ENCODE measurements around the gene SLC12A2. TPM values are rescaled to one million over a fixed set of nuclear protein-coding genes. Genes with fewer than 3 reads are reported as not detected.

The SLC12A2 gene
- total RNA-seq, 1 experiment from 2014 or later, result 41.2 TPM

- H3K4me1 ChIP-seq (ENCODE audit: control insufficient read depth in 1 of 2, insufficient read depth in 2 of 2, low read length in 2 of 2), result peaks cover 4 to 14% of the 10 kb centered on the region in 2 experiments; a peak in 3 of 4 replicates
- H3K9me2 ChIP-seq (ENCODE audit: insufficient read depth), result no peaks in the 10 kb centered on the region
- no peak overlapping the region for H2AFZ ChIP-seq (ENCODE audit: low read depth, low read length, poor library complexity, severe bottlenecking)
- POLR2A ChIA-PET, result no interaction called here
- no peak overlapping the region for H3K9ac ChIP-seq (ENCODE audit: low read length)
- DNase-seq (ENCODE audit: low read depth, low spot score), result no peak
- no peaks in the 10 kb centered on the region for H3K9me3 ChIP-seq (ENCODE audit: control insufficient read depth in 1 of 2, insufficient read depth in 1 of 2, low read depth in 1 of 2, low read length in 2 of 2)
- ATAC-seq, result no peak
- intact Hi-C loops (cut with micrococcal nuclease), result no loop called here
- peak overlapping the region; percentile 18 for H3K4me2 ChIP-seq (ENCODE audit: low read length)
- H3K27me3 ChIP-seq (ENCODE audit: insufficient read depth, low read length), result no peaks in the 10 kb centered on the region
- no peaks in the 10 kb centered on the region for H3K36me3 ChIP-seq (ENCODE audit: control insufficient read depth in 1 of 2, insufficient read depth in 2 of 2, low read length in 2 of 2)
- no peak overlapping the region for H3K4me3 ChIP-seq (replicated peaks in 1 of 2; ENCODE audit: low read depth in 1 of 2, low read length in 2 of 2)
- H4K20me1 ChIP-seq (ENCODE audit: insufficient read depth), result no peaks in the 10 kb centered on the region
- RAD21 ChIA-PET (ENCODE audit: low non-redundant PET in 1 of 2, low total read pairs in 2 of 2, uncharacterized antibody in 2 of 2, unreplicated experiment in 2 of 2), result no interaction called here
- no TSS peak for BruUV-seq (replicated peaks)
- CTCF ChIA-PET, result no interaction called here
- peaks cover 9% of the 10 kb centered on the region for H3K79me2 ChIP-seq (ENCODE audit: insufficient read depth, low read length)
- no peak overlapping the region for H3K27ac ChIP-seq (ENCODE audit: low read depth, low read length)
- TF ChIP-seq POLR2AphosphoS5 (IDR thresholded peaks at IDR 0.05; ENCODE audit: low read depth, low read length), result no peak
- TF ChIP-seq FOSL1 (IDR thresholded peaks at IDR 0.05; ENCODE audit: low read depth), result peak; percentile 20; the same call in 1 of the 2 replicates
- no peak for TF ChIP-seq ZFX (IDR thresholded peaks at IDR 0.05)
- no peak for TF ChIP-seq ZNF274 (IDR thresholded peaks at IDR 0.05; ENCODE audit: low read depth, low read length)
These were observed 21.3 kb upstream of the SLC12A2 start for GRCh38 chr5:128062172-128062746.

GRCh38 chr5:128074171-128074570, 9.4 kb upstream of the SLC12A2 start:
- Histone ChIP-seq H3K9ac (ENCODE audit: low read length) (no peak overlapping the region), H2AFZ (ENCODE audit: low read depth, low read length, poor library complexity, severe bottlenecking) (no peak overlapping the region), H3K27ac (ENCODE audit: low read depth, low read length) (no peak overlapping the region), H3K4me1 (ENCODE audit: control insufficient read depth in 1 of 2, insufficient read depth in 2 of 2, low read length in 2 of 2) (no peaks in the 10 kb centered on the region), H4K20me1 (ENCODE audit: insufficient read depth) (no peaks in the 10 kb centered on the region), H3K79me2 (ENCODE audit: insufficient read depth, low read length) (peaks cover 40% of the 10 kb centered on the region), H3K36me3 (ENCODE audit: control insufficient read depth in 1 of 2, insufficient read depth in 2 of 2, low read length in 2 of 2) (no peaks in the 10 kb centered on the region), H3K9me2 (ENCODE audit: insufficient read depth) (no peaks in the 10 kb centered on the region), H3K4me2 (ENCODE audit: low read length) (no peak overlapping the region), H3K27me3 (ENCODE audit: insufficient read depth, low read length) (no peaks in the 10 kb centered on the region), H3K9me3 (ENCODE audit: control insufficient read depth in 1 of 2, insufficient read depth in 1 of 2, low read depth in 1 of 2, low read length in 2 of 2) (no peaks in the 10 kb centered on the region), H3K4me3 (replicated peaks in 1 of 2; ENCODE audit: low read depth in 1 of 2, low read length in 2 of 2) (no peak overlapping the region)
- no TSS peak for BruUV-seq (replicated peaks)
- ATAC-seq, result no peak
- intact Hi-C loops (cut with micrococcal nuclease), result no loop called here
- POLR2A ChIA-PET, result no interaction called here
- CTCF ChIA-PET, result no interaction called here
- RAD21 ChIA-PET (ENCODE audit: low non-redundant PET in 1 of 2, low total read pairs in 2 of 2, uncharacterized antibody in 2 of 2, unreplicated experiment in 2 of 2), result no interaction called here
- no peak for DNase-seq (ENCODE audit: low read depth, low spot score)
- TF ChIP-seq REST (IDR thresholded peaks at IDR 0.05; ENCODE audit: low read depth), result no peak
- no peak for TF ChIP-seq RAD21 (IDR thresholded peaks at IDR 0.05; ENCODE audit: low read depth)
- no peak for TF ChIP-seq CBX3 (IDR thresholded peaks at IDR 0.05; ENCODE audit: low read depth)
- no peak for TF ChIP-seq CTCF (IDR thresholded peaks at IDR 0.05 in 2 of 3, conservative IDR thresholded peaks at IDR 0.05 in 1 of 3; ENCODE audit: borderline replicate concordance in 1 of 3, insufficient read depth in 1 of 3, low read depth in 2 of 3, low read length in 2 of 3)
- TF ChIP-seq EZH2 (IDR thresholded peaks at IDR 0.05), result no peak
- TF ChIP-seq ZBTB33 (IDR thresholded peaks at IDR 0.05; ENCODE audit: extremely low read depth, insufficient replicate concordance, low read length), result no peak
- no peak for TF ChIP-seq POLR2AphosphoS5 (IDR thresholded peaks at IDR 0.05; ENCODE audit: low read depth, low read length)
- no peak for TF ChIP-seq ELF1 (IDR thresholded peaks at IDR 0.05; ENCODE audit: borderline replicate concordance, low read depth)
- TF ChIP-seq MAX (IDR thresholded peaks at IDR 0.05), result no peak
- TF ChIP-seq ZFX (IDR thresholded peaks at IDR 0.05), result no peak

Data from HCT116 (cell line).